ENCODE measurements around the gene SLC4A8.

SLC4A8 gene

GRCh38 chr12:51419425-51420193, 5.0 kb upstream of the SLC4A8 start:
- DNase-seq (ENCODE audit: low spot score in 2 of 2) (no peak), ATAC-seq (replicated peaks; ENCODE audit: extremely low read depth, poor library complexity, severe bottlenecking) (no peak)
- H3K4me1 Mint-ChIP-seq: no peaks in the 10 kb centered on the region
- no peaks in the 10 kb centered on the region for H3K27me3 Mint-ChIP-seq
- H3K9me3 Mint-ChIP-seq: no peaks in the 10 kb centered on the region
- no peak overlapping the region for H3K4me3 Mint-ChIP-seq
- no peak overlapping the region for H3K27ac Mint-ChIP-seq (ENCODE audit: low read depth)
- no peaks in the 10 kb centered on the region for H3K36me3 Mint-ChIP-seq (ENCODE audit: insufficient read depth)

GRCh38 chr12:51421266-51421884, 3.3 kb upstream of the SLC4A8 start:
- no peaks in the 10 kb centered on the region for H3K36me3 Mint-ChIP-seq (ENCODE audit: insufficient read depth)
- H3K4me1 Mint-ChIP-seq: peaks cover 5% of the 10 kb centered on the region
- no peak overlapping the region for H3K27ac Mint-ChIP-seq (ENCODE audit: low read depth)
- no peaks in the 10 kb centered on the region for H3K9me3 Mint-ChIP-seq
- ATAC-seq (replicated peaks; ENCODE audit: extremely low read depth, poor library complexity, severe bottlenecking) (no peak), DNase-seq (ENCODE audit: low spot score in 2 of 2) (no peak)
- H3K4me3 Mint-ChIP-seq: no peak overlapping the region
- H3K27me3 Mint-ChIP-seq: no peaks in the 10 kb centered on the region

GRCh38 chr12:51424094-51424661, 453 bp upstream of the SLC4A8 start:
- no peak for ATAC-seq (replicated peaks; ENCODE audit: extremely low read depth, poor library complexity, severe bottlenecking)
- no peaks in the 10 kb centered on the region for H3K36me3 Mint-ChIP-seq (ENCODE audit: insufficient read depth)
- peak overlapping the region; percentile 81 for H3K4me3 Mint-ChIP-seq
- no peak overlapping the region for H3K27ac Mint-ChIP-seq (ENCODE audit: low read depth)
- DNase-seq (ENCODE audit: low spot score in 2 of 2): no peak
- H3K27me3 Mint-ChIP-seq: no peaks in the 10 kb centered on the region
- H3K4me1 Mint-ChIP-seq: peaks cover 5% of the 10 kb centered on the region
- no peaks in the 10 kb centered on the region for H3K9me3 Mint-ChIP-seq

- ATAC-seq (replicated peaks; ENCODE audit: extremely low read depth, poor library complexity, severe bottlenecking): no peak
- no peak overlapping the region for H3K4me3 Mint-ChIP-seq
- no peaks in the 10 kb centered on the region for H3K36me3 Mint-ChIP-seq (ENCODE audit: insufficient read depth)
- H3K4me1 Mint-ChIP-seq: peaks cover 5% of the 10 kb centered on the region
- peak overlapping the region; percentile 2 for H3K27ac Mint-ChIP-seq (ENCODE audit: low read depth)
- no peaks in the 10 kb centered on the region for H3K9me3 Mint-ChIP-seq
- H3K27me3 Mint-ChIP-seq: no peaks in the 10 kb centered on the region
- DNase-seq (ENCODE audit: low spot score in 2 of 2): no peak
Measured at GRCh38 chr12:51428256-51428655, 3.6 kb downstream of the SLC4A8 start.

- H3K4me3 Mint-ChIP-seq: no peak overlapping the region
- no peaks in the 10 kb centered on the region for H3K9me3 Mint-ChIP-seq
- ATAC-seq (replicated peaks; ENCODE audit: extremely low read depth, poor library complexity, severe bottlenecking) (no peak), DNase-seq (ENCODE audit: low spot score in 2 of 2) (no peak)
- no peaks in the 10 kb centered on the region for H3K36me3 Mint-ChIP-seq (ENCODE audit: insufficient read depth)
- H3K27me3 Mint-ChIP-seq: no peaks in the 10 kb centered on the region
- peaks cover 5% of the 10 kb centered on the region for H3K4me1 Mint-ChIP-seq
- H3K27ac Mint-ChIP-seq (ENCODE audit: low read depth): no peak overlapping the region
Measured at GRCh38 chr12:51429700-51430099, 5.1 kb downstream of the SLC4A8 start.

GRCh38 chr12:51430196-51430895, 5.7 kb downstream of the SLC4A8 start:
- no peaks in the 10 kb centered on the region for H3K36me3 Mint-ChIP-seq (ENCODE audit: insufficient read depth)
- no peaks in the 10 kb centered on the region for H3K9me3 Mint-ChIP-seq
- ATAC-seq (replicated peaks; ENCODE audit: extremely low read depth, poor library complexity, severe bottlenecking): no peak
- DNase-seq (ENCODE audit: low spot score in 2 of 2): no peak
- no peak overlapping the region for H3K27ac Mint-ChIP-seq (ENCODE audit: low read depth)
- no peak overlapping the region for H3K4me3 Mint-ChIP-seq
- peaks cover 2% of the 10 kb centered on the region for H3K4me1 Mint-ChIP-seq
- no peaks in the 10 kb centered on the region for H3K27me3 Mint-ChIP-seq

GRCh38 chr12:51432921-51433320, 8.3 kb downstream of the SLC4A8 start:
- Mint-ChIP-seq H3K4me3 (no peak overlapping the region), H3K9me3 (no peaks in the 10 kb centered on the region), H3K27ac (ENCODE audit: low read depth) (no peak overlapping the region), H3K36me3 (ENCODE audit: insufficient read depth) (no peaks in the 10 kb centered on the region), H3K4me1 (no peaks in the 10 kb centered on the region), H3K27me3 (no peaks in the 10 kb centered on the region)
- DNase-seq (ENCODE audit: low spot score in 2 of 2): no peak
- ATAC-seq (replicated peaks; ENCODE audit: extremely low read depth, poor library complexity, severe bottlenecking): no peak

- H3K36me3 Mint-ChIP-seq (ENCODE audit: insufficient read depth): no peaks in the 10 kb centered on the region
- H3K9me3 Mint-ChIP-seq: no peaks in the 10 kb centered on the region
- peaks cover 2% of the 10 kb centered on the region for H3K4me1 Mint-ChIP-seq
- no peak for DNase-seq (ENCODE audit: low spot score in 2 of 2)
- no peak overlapping the region for H3K4me3 Mint-ChIP-seq
- no peak overlapping the region for H3K27ac Mint-ChIP-seq (ENCODE audit: low read depth)
- H3K27me3 Mint-ChIP-seq: no peaks in the 10 kb centered on the region
- ATAC-seq (replicated peaks; ENCODE audit: extremely low read depth, poor library complexity, severe bottlenecking): no peak
Measured at GRCh38 chr12:51434305-51434704, 9.7 kb downstream of the SLC4A8 start.

- Mint-ChIP-seq H3K27ac (ENCODE audit: low read depth) (no peak overlapping the region), H3K9me3 (no peaks in the 10 kb centered on the region), H3K27me3 (no peaks in the 10 kb centered on the region), H3K4me1 (peaks cover 11% of the 10 kb centered on the region), H3K36me3 (ENCODE audit: insufficient read depth) (no peaks in the 10 kb centered on the region), H3K4me3 (no peak overlapping the region)
- DNase-seq (ENCODE audit: low spot score in 2 of 2) (no peak), ATAC-seq (replicated peaks; ENCODE audit: extremely low read depth, poor library complexity, severe bottlenecking) (no peak)
Measured at GRCh38 chr12:51437431-51437830, 12.8 kb downstream of the SLC4A8 start.

- no peak overlapping the region for H3K4me3 Mint-ChIP-seq
- H3K27me3 Mint-ChIP-seq: no peaks in the 10 kb centered on the region
- ATAC-seq (replicated peaks; ENCODE audit: extremely low read depth, poor library complexity, severe bottlenecking): no peak
- H3K9me3 Mint-ChIP-seq: no peaks in the 10 kb centered on the region
- no peaks in the 10 kb centered on the region for H3K36me3 Mint-ChIP-seq (ENCODE audit: insufficient read depth)
- H3K4me1 Mint-ChIP-seq: peaks cover 11% of the 10 kb centered on the region
- no peak overlapping the region for H3K27ac Mint-ChIP-seq (ENCODE audit: low read depth)
- DNase-seq (ENCODE audit: low spot score in 2 of 2): no peak
Measured at GRCh38 chr12:51439330-51439729, 14.7 kb downstream of the SLC4A8 start.

GRCh38 chr12:51441583-51441982, 17.0 kb downstream of the SLC4A8 start:
- H3K9me3 Mint-ChIP-seq: no peaks in the 10 kb centered on the region
- H3K27me3 Mint-ChIP-seq: no peaks in the 10 kb centered on the region
- no peak overlapping the region for H3K27ac Mint-ChIP-seq (ENCODE audit: low read depth)
- no peak overlapping the region for H3K4me3 Mint-ChIP-seq
- ATAC-seq (replicated peaks; ENCODE audit: extremely low read depth, poor library complexity, severe bottlenecking): no peak
- H3K4me1 Mint-ChIP-seq: peaks cover 11% of the 10 kb centered on the region
- DNase-seq (ENCODE audit: low spot score in 2 of 2): no peak
- H3K36me3 Mint-ChIP-seq (ENCODE audit: insufficient read depth): no peaks in the 10 kb centered on the region

GRCh38 chr12:51442324-51442723, 17.7 kb downstream of the SLC4A8 start:
- H3K27me3 Mint-ChIP-seq: no peaks in the 10 kb centered on the region
- no peak overlapping the region for H3K4me3 Mint-ChIP-seq
- H3K4me1 Mint-ChIP-seq: peaks cover 11% of the 10 kb centered on the region
- no peaks in the 10 kb centered on the region for H3K36me3 Mint-ChIP-seq (ENCODE audit: insufficient read depth)
- H3K27ac Mint-ChIP-seq (ENCODE audit: low read depth): no peak overlapping the region
- ATAC-seq (replicated peaks; ENCODE audit: extremely low read depth, poor library complexity, severe bottlenecking) (no peak), DNase-seq (ENCODE audit: low spot score in 2 of 2) (no peak)
- H3K9me3 Mint-ChIP-seq: no peaks in the 10 kb centered on the region

Data from central memory CD8-positive, alpha-beta T cell (primary cell).